OCI-LY7 (cell line): ENCODE data around the gene BICD2. TPM values are rescaled to one million over a fixed set of nuclear protein-coding genes. Genes with fewer than 3 reads are reported as not detected.

ENCODE experiments used
- BruUV-seq: library from RNA; stranded (reverse); fragments of 400-500 nt; replicated peaks from 2 replicates; lab custom pipeline; 2021; lab: Mats Ljungman, UMichigan
- CTCF ChIA-PET: fragments of 300-600 bp; sonication (Branson Sonifier 250); formaldehyde crosslinking; loops from one replicate; lab custom pipeline; 2022; ENCODE audit warnings: antibody characterized with exemption; ENCODE audit not compliant: unreplicated experiment; lab: Charles Lee
- POLR2A ChIA-PET: fragments of 300-600 bp; sonication (Branson Sonifier 250); formaldehyde crosslinking; loops from one replicate; lab custom pipeline; 2022; ENCODE audit warnings: antibody characterized with exemption; lab: Charles Lee
- DNase-seq: peaks from one replicate; pipeline ENCODE4 v3.0.0-alpha.2; 2015; ENCODE audit warnings: low spot score
- H2AFZ ChIP-seq: fragments of 200-600 bp; sonication (generic), shearing (Covaris generic); 2 replicates; pipeline ENCODE4 v1.6.1; 2014; ENCODE audit warnings: mild to moderate bottlenecking, antibody characterized with exemption, low read length, moderate library complexity
- H3K27ac ChIP-seq: fragments of 200-600 bp; sonication (generic); 2 replicates; pipeline ENCODE4 v1.5.1; 2014; ENCODE audit warnings: mixed run types, low read depth, mild to moderate bottlenecking, moderate library complexity, low read length, inconsistent platforms; ENCODE audit not compliant: poor library complexity, severe bottlenecking
- H3K36me3 ChIP-seq: fragments of 200-600 bp; sonication (generic); 2 replicates; pipeline ENCODE4 v1.6.1; 2014; ENCODE audit warnings: mild to moderate bottlenecking, antibody characterized with exemption, low read length, moderate library complexity, mixed read lengths; ENCODE audit not compliant: insufficient read depth
- H3K4me1 ChIP-seq: fragments of 200-600 bp; sonication (generic); 2 replicates; pipeline ENCODE4 v1.5.1; 2014; ENCODE audit warnings: mild to moderate bottlenecking, low read length; ENCODE audit not compliant: insufficient read depth, poor library complexity, severe bottlenecking
- H3K4me2 ChIP-seq: fragments of 200-600 bp; sonication (generic); 2 replicates; pipeline ENCODE4 v1.6.1; 2014; ENCODE audit warnings: mild to moderate bottlenecking, low read length
- H3K4me3 ChIP-seq: fragments of 200-600 bp; sonication (generic); 2 replicates; pipeline ENCODE4 v1.5.1; 2014; ENCODE audit warnings: mild to moderate bottlenecking, low read depth, low read length; ENCODE audit not compliant: poor library complexity, severe bottlenecking
- H3K79me2 ChIP-seq: fragments of 200-600 bp; sonication (generic); 2 replicates; pipeline ENCODE4 v1.6.1; 2016; ENCODE audit warnings: low read depth, mild to moderate bottlenecking, low read length, moderate library complexity, mixed read lengths; ENCODE audit not compliant: insufficient read depth
- H3K9me2 ChIP-seq: fragments of 200-600 bp; sonication (generic); 2 replicates; pipeline ENCODE4 v1.6.1; 2016; ENCODE audit warnings: mild to moderate bottlenecking, low read length, mixed read lengths; ENCODE audit not compliant: insufficient read depth
- H3K9me3 ChIP-seq: fragments of 200-600 bp; sonication (generic); 2 replicates; pipeline ENCODE4 v1.6.1; 2014; ENCODE audit warnings: mild to moderate bottlenecking, mixed run types, low read length, mixed read lengths
- H4K20me1 ChIP-seq: fragments of 200-600 bp; sonication (generic); 2 replicates; pipeline ENCODE4 v1.6.1; 2014; ENCODE audit warnings: mild to moderate bottlenecking, antibody characterized with exemption, low read length, moderate library complexity, mixed read lengths; ENCODE audit not compliant: insufficient read depth
- EZH2phosphoT487 ChIP-seq: fragments of 200-600 bp; sonication (generic); IDR thresholded peaks from 2 replicates; pipeline ENCODE4 v1.6.1; 2018; ENCODE audit warnings: low read depth, borderline replicate concordance, mild to moderate bottlenecking, mixed run types, antibody characterized with exemption, low read length, moderate library complexity, mixed read lengths
- intact Hi-C: fragments of 100-400 bp; cut with micrococcal nuclease; formaldehyde crosslinking; loops from one replicate; pipeline ENCODE4 v1.10.0; 2022; ENCODE audit not compliant: unreplicated experiment
- total RNA-seq, 2 experiments: library from RNA; depleted of rRNA in 1 of 2; stranded (reverse); fragments of >200 nt in 1 of 2; shearing (Covaris generic) in 1 of 2; gene quantifications; 2 replicates each; pipeline ENCODE4 v1.2.3, GENCODE V29; 2014 to 2022
- TF ChIP-seq, protein P1 (sequence below): fragments of 200-600 bp; sonication (generic); conservative IDR thresholded peaks from 2 replicates; pipeline ENCODE4 v1.5.1; 2014; ENCODE audit warnings: mild to moderate bottlenecking, antibody characterized with exemption, low read length, moderate library complexity, mixed read lengths

Gene BICD2
- total RNA-seq, 2 experiments from 2014 or later, result 46.5 to 71.0 TPM

GRCh38 chr9:92661743-92662142 is 102.9 kb downstream of the BICD2 start:
- no TSS peak for BruUV-seq
- TF ChIP-seq, protein P1, sequence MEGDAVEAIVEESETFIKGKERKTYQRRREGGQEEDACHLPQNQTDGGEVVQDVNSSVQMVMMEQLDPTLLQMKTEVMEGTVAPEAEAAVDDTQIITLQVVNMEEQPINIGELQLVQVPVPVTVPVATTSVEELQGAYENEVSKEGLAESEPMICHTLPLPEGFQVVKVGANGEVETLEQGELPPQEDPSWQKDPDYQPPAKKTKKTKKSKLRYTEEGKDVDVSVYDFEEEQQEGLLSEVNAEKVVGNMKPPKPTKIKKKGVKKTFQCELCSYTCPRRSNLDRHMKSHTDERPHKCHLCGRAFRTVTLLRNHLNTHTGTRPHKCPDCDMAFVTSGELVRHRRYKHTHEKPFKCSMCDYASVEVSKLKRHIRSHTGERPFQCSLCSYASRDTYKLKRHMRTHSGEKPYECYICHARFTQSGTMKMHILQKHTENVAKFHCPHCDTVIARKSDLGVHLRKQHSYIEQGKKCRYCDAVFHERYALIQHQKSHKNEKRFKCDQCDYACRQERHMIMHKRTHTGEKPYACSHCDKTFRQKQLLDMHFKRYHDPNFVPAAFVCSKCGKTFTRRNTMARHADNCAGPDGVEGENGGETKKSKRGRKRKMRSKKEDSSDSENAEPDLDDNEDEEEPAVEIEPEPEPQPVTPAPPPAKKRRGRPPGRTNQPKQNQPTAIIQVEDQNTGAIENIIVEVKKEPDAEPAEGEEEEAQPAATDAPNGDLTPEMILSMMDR, result no peak
- TF ChIP-seq EZH2phosphoT487, result no peak
- Histone ChIP-seq H4K20me1 (no peaks in the 10 kb centered on the region), H3K9me2 (no peaks in the 10 kb centered on the region), H3K79me2 (peaks cover 16% of the 10 kb centered on the region; the same call in 1 of the 2 replicates), H3K4me3 (no peak overlapping the region), H3K36me3 (peaks cover 46% of the 10 kb centered on the region), H3K4me1 (peaks cover 10% of the 10 kb centered on the region), H3K9me3 (no peaks in the 10 kb centered on the region), H3K27ac (no peak overlapping the region), H2AFZ (no peak overlapping the region), H3K4me2 (no peak overlapping the region)
- intact Hi-C loops, result no loop called here
- ChIA-PET CTCF (no interaction called here), POLR2A (interaction anchor here (0.7 kb wide), 1 partner anchor 72 kb away, joined by 4 read pairs; no protein-coding TSS in a partner anchor)
- DNase-seq, result no peak

Other genes with a start within 250 kb of the BICD2 start
- gene ECM2, start 228.8 kb downstream of the BICD2 start, total RNA-seq (2014; rRNA removed; shearing (Covaris generic)), result not detected in 2 replicates
- gene ECM2, start 228.8 kb downstream of the BICD2 start, total RNA-seq (2022), result not detected in 2 replicates
- 12.6 and 12.7 TPM in 2 replicates for gene IPPK, start 94.7 kb downstream of the BICD2 start, total RNA-seq (2014; rRNA removed; shearing (Covaris generic))
- gene IPPK, start 94.7 kb downstream of the BICD2 start, total RNA-seq (2022), result 10.3 and 12.0 TPM in 2 replicates
- 9.7 and 10.1 TPM in 2 replicates for gene ZNF484, start 113.2 kb upstream of the BICD2 start, total RNA-seq (2014; rRNA removed; shearing (Covaris generic))
- 8.0 and 9.4 TPM in 2 replicates for gene ZNF484, start 113.2 kb upstream of the BICD2 start, total RNA-seq (2022)
- 20.6 and 22.1 TPM in 2 replicates for gene FGD3, start 182.7 kb upstream of the BICD2 start, total RNA-seq (2014; rRNA removed; shearing (Covaris generic))
- gene FGD3, start 182.7 kb upstream of the BICD2 start, total RNA-seq (2022), result 22.9 and 28.1 TPM in 2 replicates